Keratinocyte (primary cell): ENCODE measurements around the gene USP13. TPM values are rescaled to one million over a fixed set of nuclear protein-coding genes. Genes with fewer than 3 reads are reported as not detected.

Experiments used
- DNase-seq: peaks from one replicate; pipeline ENCODE4 v3.0.0-alpha.2; 2011; ENCODE audit warnings: low read depth, missing footprints, low spot score
- FAIRE-seq: peaks from 2 replicates; lab custom pipeline; 2011; peaks lifted over from hg19 to GRCh38; lab: Jason Lieb, UNC
- H2AFZ ChIP-seq: 2 replicates; pipeline ENCODE4 v1.6.0; 2012; ENCODE audit warnings: low read length, control low read depth, inconsistent platforms; ENCODE audit not compliant: control insufficient read depth
- H3K27ac ChIP-seq: 2 replicates; pipeline ENCODE4 v1.5.1; 2011; ENCODE audit warnings: low read length; ENCODE audit not compliant: control insufficient read depth, insufficient read depth
- H3K27me3 ChIP-seq: 3 replicates; pipeline ENCODE4 v1.6.0; 2011; ENCODE audit warnings: low read length; ENCODE audit not compliant: control insufficient read depth, insufficient read depth; ENCODE audit errors: extremely low read depth
- H3K36me3 ChIP-seq, 2 experiments: 2 replicates in 1 of 2; 3 replicates in 1 of 2; pipeline ENCODE4 v1.5.1; 2011; ENCODE audit warnings: low read length in 2 of 2, mild to moderate bottlenecking in 1 of 2; ENCODE audit not compliant: control insufficient read depth in 2 of 2, insufficient read depth in 2 of 2; ENCODE audit errors: extremely low read depth in 1 of 2
- H3K4me1 ChIP-seq: 3 replicates; pipeline ENCODE4 v1.5.1; 2011; ENCODE audit warnings: low read length; ENCODE audit not compliant: control insufficient read depth, insufficient read depth; ENCODE audit errors: extremely low read depth
- H3K4me2 ChIP-seq: 3 replicates; pipeline ENCODE4 v1.6.0; 2011; ENCODE audit warnings: low read depth, low read length; ENCODE audit not compliant: control insufficient read depth, insufficient read depth; ENCODE audit errors: extremely low read depth
- H3K4me3 ChIP-seq, 3 experiments: fragments of 200-600 bp in 1 of 3; sonication (generic) in 1 of 3; 2 replicates in 2 of 3; 3 replicates in 1 of 3; pipeline ENCODE4 v1.5.1; 2011 to 2016; ENCODE audit warnings: low read length in 3 of 3, mild to moderate bottlenecking in 3 of 3, control low read depth in 2 of 3, inconsistent platforms in 1 of 3, low read depth in 1 of 3, mixed read lengths in 1 of 3, mixed run types in 1 of 3, moderate library complexity in 1 of 3; ENCODE audit not compliant: control insufficient read depth in 2 of 3, insufficient read depth in 2 of 3; ENCODE audit errors: extremely low read depth in 1 of 3
- H3K79me2 ChIP-seq: 2 replicates; pipeline ENCODE4 v1.6.0; 2012; ENCODE audit warnings: low read length; ENCODE audit not compliant: control insufficient read depth, insufficient read depth
- H3K9ac ChIP-seq: 3 replicates; pipeline ENCODE4 v1.6.0; 2011; ENCODE audit warnings: low read length; ENCODE audit not compliant: control insufficient read depth, insufficient read depth; ENCODE audit errors: extremely low read depth
- H3K9me1 ChIP-seq: 3 replicates; pipeline ENCODE4 v1.6.0; 2011; ENCODE audit warnings: low read length; ENCODE audit not compliant: control insufficient read depth, insufficient read depth; ENCODE audit errors: extremely low read depth
- H3K9me3 ChIP-seq: 2 replicates; pipeline ENCODE4 v1.5.1; 2012; ENCODE audit warnings: low read depth, low read length; ENCODE audit not compliant: control insufficient read depth
- H4K20me1 ChIP-seq: 3 replicates; pipeline ENCODE4 v1.6.0; 2011; ENCODE audit warnings: low read length; ENCODE audit not compliant: control insufficient read depth, insufficient read depth; ENCODE audit errors: extremely low read depth
- EZH2 ChIP-seq: IDR thresholded peaks from one replicate; pipeline ENCODE4 v1.6.1; 2012; ENCODE audit warnings: inconsistent platforms, mild to moderate bottlenecking, low read length, moderate library complexity
- dilution Hi-C: fragments of 300-500 bp; cut with MboI; formaldehyde crosslinking; loops from one replicate; pipeline ENCODE4 v1.7.0; 2020; ENCODE audit warnings: low sequenced_read_pairs; ENCODE audit not compliant: extremely low pct_ligation_motif_present
- polyA plus RNA-seq, 5 experiments: library from polyadenylated mRNA; depleted of rRNA in 3 of 5; stranded (reverse) in 3 of 5; stranded (forward) in 1 of 5; unstranded in 1 of 5; fragments of >200 nt; gene quantifications; 1 replicate in 1 of 5; 2 replicates in 3 of 5; 3 replicates in 1 of 5; pipeline versions ENCODE4 v1.2.1 to v1.2.3, GENCODE V29; 2011 to 2012; ENCODE audit warnings: missing spikeins in 2 of 5, low read depth in 1 of 5, low replicate concordance in 1 of 5
- TF ChIP-seq, protein P1 (sequence below), 3 experiments: IDR thresholded peaks in 1 of 3; conservative IDR thresholded peaks in 1 of 3; optimal IDR thresholded peaks in 1 of 3; 2 replicates in 2 of 3; 3 replicates in 1 of 3; pipeline versions ENCODE3 to v1.5.1; 2011; ENCODE audit warnings: low read length in 3 of 3, mild to moderate bottlenecking in 3 of 3, moderate library complexity in 2 of 3, control low read depth in 1 of 3, inconsistent platforms in 1 of 3; ENCODE audit not compliant: insufficient read depth in 2 of 3; ENCODE audit errors: extremely low read depth in 1 of 3

Gene USP13
- polyA plus RNA-seq, 1 donor (not counting 4 experiments of a cell fraction or from before 2014, with no cell fraction given): 3.3 TPM

DNA sequence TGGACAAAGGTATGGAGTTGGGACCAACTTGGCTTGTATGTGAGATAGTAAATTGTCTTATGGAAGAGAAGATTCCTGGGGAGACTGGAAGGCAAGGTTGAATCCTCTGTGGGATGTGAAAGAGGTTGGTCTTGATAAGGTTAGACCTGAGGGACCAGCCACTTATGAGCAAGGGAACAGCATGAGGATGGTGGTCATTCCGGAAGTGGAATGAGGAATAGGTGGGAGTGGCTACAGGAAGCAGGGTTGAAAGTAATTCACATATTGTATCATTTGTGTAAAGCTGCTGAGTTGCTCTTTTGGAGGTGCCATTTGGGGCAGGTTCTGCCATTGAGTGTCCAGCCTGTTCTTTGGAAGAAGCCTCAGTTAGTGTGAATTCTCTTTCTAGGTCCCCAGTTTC lies 13.2 kb downstream of the USP13 start:
- Histone ChIP-seq H3K9ac (no peak overlapping the region), H3K27me3 (no peaks in the 10 kb centered on the region), H2AFZ (no peak overlapping the region), H3K4me2 (no peak overlapping the region), H3K9me3 (no peaks in the 10 kb centered on the region), H3K27ac (no peak overlapping the region), H3K4me1 (peaks cover under 1% of the 10 kb centered on the region), H3K9me1 (no peaks in the 10 kb centered on the region), H3K79me2 (peaks cover 2% of the 10 kb centered on the region), H3K36me3 (no peaks in the 10 kb centered on the region), H3K4me3 (no peak overlapping the region), H4K20me1 (no peaks in the 10 kb centered on the region)
- FAIRE-seq (no peak), DNase-seq (no peak)
- TF ChIP-seq, protein P1, sequence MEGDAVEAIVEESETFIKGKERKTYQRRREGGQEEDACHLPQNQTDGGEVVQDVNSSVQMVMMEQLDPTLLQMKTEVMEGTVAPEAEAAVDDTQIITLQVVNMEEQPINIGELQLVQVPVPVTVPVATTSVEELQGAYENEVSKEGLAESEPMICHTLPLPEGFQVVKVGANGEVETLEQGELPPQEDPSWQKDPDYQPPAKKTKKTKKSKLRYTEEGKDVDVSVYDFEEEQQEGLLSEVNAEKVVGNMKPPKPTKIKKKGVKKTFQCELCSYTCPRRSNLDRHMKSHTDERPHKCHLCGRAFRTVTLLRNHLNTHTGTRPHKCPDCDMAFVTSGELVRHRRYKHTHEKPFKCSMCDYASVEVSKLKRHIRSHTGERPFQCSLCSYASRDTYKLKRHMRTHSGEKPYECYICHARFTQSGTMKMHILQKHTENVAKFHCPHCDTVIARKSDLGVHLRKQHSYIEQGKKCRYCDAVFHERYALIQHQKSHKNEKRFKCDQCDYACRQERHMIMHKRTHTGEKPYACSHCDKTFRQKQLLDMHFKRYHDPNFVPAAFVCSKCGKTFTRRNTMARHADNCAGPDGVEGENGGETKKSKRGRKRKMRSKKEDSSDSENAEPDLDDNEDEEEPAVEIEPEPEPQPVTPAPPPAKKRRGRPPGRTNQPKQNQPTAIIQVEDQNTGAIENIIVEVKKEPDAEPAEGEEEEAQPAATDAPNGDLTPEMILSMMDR (optimal IDR thresholded peaks at IDR 0.05 in 1 of 3, IDR thresholded peaks at IDR 0.05 in 1 of 3, conservative IDR thresholded peaks at IDR 0.05 in 1 of 3; ENCODE audit: extremely low read depth in 1 of 3, insufficient read depth in 2 of 3, low read length in 3 of 3): no peak
- TF ChIP-seq EZH2: no peak
- dilution Hi-C loops: no loop called here

DNA sequence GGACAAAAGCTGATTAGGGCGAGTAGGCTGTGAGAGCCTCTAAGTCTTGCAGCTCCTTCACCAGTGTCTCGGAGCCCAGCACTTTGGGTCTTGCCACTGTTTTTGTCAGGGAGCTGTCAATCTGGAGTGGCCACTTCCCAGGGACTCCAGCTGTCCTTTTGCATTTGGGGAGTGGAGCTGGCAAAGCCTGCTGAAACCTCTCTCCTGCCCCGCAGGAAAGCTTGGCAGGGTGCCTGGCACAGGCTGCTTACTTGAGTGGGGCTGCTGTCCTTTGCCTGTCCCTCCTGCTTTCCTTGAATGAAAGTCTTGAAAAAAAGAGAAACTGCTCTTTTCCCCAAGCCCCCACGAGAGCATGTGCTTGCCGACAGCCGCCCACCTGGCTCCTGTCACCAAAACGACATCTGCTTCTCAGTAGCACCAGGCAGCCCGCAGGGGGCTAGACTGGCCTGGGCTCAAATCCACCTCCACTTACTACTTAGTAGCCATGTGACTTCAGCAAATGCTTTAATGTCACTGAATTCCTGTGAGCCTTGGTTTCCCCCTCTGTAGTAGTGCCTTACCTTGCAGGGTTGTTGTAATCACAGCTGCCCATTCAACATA lies 13.7 kb downstream of the USP13 start:
- no peaks in the 10 kb centered on the region for H3K9me1 ChIP-seq
- no peak overlapping the region for H3K4me3 ChIP-seq
- dilution Hi-C loops: no loop called here
- H3K27ac ChIP-seq: no peak overlapping the region
- no peak overlapping the region for H3K9ac ChIP-seq
- no peaks in the 10 kb centered on the region for H4K20me1 ChIP-seq
- peaks cover under 1% of the 10 kb centered on the region for H3K79me2 ChIP-seq
- H3K27me3 ChIP-seq: no peaks in the 10 kb centered on the region
- H3K36me3 ChIP-seq: no peaks in the 10 kb centered on the region
- no peaks in the 10 kb centered on the region for H3K9me3 ChIP-seq
- FAIRE-seq: no peak
- DNase-seq: no peak
- H3K4me2 ChIP-seq: no peak overlapping the region
- no peaks in the 10 kb centered on the region for H3K4me1 ChIP-seq
- TF ChIP-seq, protein P1 (optimal IDR thresholded peaks at IDR 0.05 in 1 of 3, IDR thresholded peaks at IDR 0.05 in 1 of 3, conservative IDR thresholded peaks at IDR 0.05 in 1 of 3; ENCODE audit: extremely low read depth in 1 of 3, insufficient read depth in 2 of 3, low read length in 3 of 3): no peak
- no peak for TF ChIP-seq EZH2
- no peak overlapping the region for H2AFZ ChIP-seq
